Stimulated activated CD4-positive, alpha-beta T cell treated with anti-CD3 and anti-CD28 coated beads, Interleukin-1b, Interleukin-23, amount 100 ng/mL, for 1 hour (primary cell): ENCODE results near the gene APOB.

ENCODE experiments used
- DNase-seq, 2 donors: peaks; one replicate each; pipeline ENCODE4 v3.0.0-alpha.2; 2020; ENCODE audit warnings: low read depth in 2 of 2

Gene APOB

DNA sequence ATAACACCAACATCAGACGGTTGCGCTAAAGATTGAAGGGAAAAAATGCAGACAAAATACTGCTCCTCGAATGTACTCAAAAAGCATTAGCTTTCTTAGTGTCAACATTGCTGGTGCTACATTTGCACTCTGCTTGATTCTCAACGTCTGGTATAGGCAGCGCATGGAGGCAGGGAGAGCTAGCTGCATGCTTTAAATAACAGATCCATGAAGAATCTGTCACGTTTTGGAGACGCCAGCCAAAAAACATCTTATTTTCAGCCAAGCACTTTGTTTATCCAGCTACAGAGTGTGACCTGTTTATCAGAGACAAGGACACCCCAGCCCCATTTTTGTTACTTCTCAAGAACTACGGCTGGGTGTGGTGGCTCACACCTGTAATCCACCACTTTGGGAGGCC is 59.5 kb downstream of the APOB start:
- DNase-seq, result no peak

DNA sequence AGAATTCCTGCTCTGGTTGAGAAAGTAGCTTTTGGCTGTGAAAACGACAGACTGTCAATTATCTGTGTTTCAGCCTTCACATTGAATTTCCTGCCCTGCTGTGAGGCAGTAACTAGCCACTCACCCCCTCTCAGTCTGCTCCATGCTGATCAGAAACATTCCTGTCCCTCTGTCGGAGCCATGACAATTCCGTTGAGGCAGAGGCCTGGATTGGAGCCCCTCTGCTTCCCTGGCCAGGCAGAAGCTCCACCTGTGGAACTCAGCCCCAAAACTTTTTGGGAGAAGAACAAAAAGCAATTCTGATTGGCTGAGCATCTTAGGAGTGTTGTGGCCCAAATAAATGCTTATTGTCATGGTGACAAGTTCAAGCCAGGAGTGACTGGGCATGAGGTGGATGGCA is 60.0 kb downstream of the APOB start:
- no peak for DNase-seq

DNA sequence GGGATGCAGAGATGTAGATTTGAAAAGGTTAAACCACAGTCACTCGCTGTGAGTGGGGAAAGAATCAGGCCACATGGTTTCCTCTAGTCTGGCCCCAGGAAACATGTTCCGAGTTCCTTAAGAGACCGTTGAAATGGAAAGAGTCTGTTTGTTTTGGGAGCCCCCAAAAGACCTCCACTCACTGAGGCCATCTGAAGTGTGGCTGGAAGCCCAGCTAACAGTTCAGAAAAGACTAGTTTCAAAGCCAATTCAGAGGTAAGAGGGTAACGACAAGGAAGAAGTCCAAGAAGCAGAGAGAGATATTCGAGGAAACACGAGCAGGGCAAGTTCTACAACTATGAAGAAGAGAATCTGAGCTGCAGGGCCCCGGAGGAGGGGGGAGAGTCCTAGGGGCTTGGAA is 61.0 kb downstream of the APOB start:
- no peak for DNase-seq

DNA sequence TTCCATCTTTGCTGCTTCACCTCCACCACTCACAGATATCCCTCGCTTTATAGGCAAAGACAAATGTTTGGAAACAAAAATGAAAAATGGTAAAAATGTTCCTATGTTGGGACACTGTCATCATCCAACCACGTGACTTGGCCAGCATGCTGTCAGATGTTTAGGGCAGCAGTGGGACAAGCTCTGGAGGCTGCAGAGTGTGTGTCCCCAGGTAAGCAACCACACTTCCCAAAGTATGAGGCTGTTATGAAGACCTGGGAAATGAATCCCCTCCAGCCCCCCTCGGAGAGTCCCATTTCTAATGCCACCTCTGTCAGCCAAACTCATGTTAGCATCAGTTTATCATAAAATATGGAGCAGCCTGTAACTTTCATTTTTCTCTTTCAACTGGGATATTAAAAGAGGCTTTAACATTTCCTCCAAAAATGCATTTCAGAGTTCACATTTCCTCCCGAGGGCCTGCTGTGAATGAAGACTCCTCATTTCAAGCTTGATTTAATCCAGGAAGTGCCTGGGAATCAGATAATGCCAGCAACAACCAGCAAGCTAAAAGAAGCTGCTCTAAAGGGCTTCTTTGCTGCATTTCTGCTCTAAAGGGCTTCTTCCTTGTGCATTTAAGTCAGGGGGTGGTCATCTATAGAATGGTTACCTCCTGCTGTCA is 66.2 kb downstream of the APOB start:
- no peak for DNase-seq

DNA sequence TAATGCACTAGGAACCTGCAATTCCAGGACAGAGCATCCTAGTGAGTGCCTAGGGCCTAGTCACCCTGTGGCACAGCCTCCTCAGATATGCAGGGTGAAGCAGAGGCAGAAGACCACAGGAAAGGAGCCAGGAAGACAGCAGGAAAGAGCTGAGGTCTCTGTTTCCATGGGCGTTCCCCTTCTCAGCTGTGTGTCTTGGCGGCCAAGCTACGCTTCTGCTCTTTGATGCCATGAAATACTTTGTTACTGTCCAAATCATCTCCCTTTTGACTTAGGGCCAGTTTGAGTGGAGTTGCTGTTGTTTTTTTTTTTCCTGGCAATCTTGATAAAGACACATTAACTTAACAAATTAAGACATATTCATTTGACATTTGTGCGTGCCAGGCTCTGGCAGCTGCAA is 67.3 kb downstream of the APOB start:
- DNase-seq, result no peak

DNA sequence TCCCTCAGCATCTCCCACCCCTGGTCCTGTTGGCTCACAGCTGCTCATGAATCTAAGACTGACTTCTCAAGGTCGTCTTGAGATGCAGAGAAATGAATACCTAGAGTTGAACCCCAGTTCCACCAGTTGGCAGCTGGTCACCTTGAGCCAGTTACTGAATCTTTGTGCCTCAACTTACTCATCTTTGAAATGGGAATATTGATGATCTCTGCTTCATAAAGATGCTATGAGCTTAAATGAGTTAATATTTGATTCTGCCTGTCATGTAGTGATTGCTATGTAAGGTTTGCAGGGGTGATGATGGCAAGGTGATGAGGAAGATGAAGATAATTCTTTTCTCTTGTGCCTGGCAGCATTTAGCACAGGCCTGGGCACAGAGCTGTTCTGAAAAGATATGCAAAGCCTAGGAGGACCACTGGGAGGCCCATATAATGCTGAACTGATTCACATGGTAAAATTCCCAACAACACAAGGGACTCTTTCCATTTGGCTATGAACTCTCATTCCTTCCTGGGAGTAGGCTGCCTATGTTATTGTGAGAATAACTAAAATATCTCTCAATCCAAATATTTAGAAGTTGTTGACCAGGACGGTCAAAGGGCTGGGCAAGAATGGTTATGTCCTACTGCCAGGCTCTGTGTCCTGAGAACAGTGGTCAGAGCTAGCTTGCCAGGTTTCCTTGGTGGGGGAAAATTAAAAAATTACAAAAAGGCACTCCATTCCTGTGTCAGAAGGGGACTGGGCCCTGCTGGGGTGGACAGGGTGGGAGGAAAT is 70.9 kb downstream of the APOB start:
- DNase-seq, result no peak

DNA sequence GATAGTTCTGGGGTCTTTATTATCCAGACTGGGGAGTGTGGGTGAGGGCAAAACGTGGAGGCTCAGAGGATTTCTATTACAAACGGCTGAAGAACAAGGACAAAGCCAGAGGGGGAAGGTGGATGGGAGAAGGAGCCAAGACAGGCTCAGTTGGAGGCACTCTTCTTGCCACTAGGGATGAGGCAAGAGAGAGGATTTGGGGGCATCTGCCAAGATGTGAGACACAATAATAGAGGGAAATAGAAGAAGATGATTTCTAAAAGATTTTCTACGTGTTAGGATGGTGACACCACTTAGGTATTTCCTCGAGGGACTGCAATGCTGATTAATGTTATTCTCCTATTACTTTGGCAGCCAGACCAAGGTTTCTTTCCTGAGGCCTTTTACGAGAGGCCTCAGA is 71.8 kb downstream of the APOB start:
- no peak for DNase-seq

DNA sequence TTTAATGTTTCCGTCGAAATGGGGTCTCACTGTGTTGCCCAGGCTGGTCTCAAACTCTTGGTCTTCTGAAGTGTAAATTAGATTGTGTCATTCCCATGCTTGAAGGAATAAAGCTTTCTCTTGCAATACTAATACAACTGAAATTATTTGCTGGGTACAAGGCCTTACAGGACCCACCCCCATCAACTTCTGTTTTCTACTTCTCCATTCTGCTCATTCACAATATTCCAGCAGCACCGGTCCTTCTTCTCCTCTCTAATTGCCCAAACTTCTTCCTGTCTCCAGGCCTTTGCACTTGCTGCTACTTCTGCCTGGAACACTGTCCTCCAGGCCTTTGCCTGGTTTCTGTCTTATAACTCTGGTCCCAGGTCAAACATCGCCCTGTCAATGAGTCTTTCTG is 73.8 kb downstream of the APOB start:
- DNase-seq, result no peak

DNA sequence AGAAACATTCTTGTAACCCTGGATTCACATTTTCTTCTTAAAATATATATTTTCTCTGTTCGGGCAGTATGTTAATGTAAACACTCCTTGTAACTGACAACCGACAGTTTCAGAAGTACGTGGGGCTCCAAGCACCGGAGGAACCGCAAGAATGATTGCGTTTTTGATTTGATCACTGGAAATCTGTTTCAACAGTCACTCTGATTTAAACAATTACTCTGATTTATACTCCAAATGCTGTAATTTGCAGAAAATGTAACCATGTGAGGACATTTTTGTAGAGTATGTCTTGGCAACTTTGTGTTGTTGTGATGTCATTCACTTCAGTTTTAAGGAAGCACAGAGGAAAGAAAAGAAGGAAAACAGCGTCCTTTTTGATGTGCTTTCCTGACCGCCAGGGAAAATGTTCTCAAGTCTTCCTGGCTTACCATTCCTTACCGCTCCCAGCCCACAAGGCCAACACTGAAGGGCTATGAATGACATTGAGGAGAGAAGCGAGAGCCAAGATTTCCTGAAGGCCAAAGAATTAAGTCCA is 77.7 kb downstream of the APOB start:
- no peak for DNase-seq

DNA sequence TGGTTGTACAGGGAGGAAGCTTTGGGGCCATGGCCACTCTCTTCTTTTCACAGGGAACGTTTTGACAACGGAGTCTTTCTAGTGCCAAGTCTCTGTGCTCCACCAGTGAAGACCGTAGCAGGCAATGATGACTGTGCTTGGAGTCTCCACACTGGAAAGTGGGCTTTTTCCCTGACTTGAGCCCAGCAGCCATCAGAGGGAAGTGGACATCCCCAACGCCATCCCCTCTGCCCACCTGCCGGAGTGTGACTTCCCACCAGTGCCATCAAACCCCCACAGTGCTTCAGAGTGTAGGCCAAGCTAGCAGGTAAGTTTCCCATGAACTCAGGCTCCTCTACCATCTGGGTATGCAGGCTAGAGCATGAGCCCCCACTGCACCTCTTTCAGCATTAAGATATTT is 78.7 kb downstream of the APOB start:
- DNase-seq, result no peak

DNA sequence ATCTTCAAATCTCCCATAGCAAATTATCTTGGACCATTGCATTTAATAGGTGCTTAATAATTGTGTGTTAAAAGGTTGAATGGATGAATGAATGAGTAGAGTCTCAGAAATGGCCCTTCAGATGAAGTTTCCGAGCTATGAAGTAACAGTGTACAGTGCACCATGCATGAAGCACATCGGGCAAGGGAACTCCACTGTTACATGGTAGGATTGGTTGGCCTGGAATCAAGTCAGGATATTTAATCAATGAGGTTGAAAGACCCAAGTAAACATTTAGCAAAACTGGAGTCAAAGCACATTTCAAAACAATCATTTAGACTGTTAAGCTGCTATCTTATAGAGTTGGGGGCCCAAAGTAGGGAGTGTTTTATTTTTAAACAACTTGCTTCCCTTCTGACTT is 80.0 kb downstream of the APOB start:
- no peak for DNase-seq

DNA sequence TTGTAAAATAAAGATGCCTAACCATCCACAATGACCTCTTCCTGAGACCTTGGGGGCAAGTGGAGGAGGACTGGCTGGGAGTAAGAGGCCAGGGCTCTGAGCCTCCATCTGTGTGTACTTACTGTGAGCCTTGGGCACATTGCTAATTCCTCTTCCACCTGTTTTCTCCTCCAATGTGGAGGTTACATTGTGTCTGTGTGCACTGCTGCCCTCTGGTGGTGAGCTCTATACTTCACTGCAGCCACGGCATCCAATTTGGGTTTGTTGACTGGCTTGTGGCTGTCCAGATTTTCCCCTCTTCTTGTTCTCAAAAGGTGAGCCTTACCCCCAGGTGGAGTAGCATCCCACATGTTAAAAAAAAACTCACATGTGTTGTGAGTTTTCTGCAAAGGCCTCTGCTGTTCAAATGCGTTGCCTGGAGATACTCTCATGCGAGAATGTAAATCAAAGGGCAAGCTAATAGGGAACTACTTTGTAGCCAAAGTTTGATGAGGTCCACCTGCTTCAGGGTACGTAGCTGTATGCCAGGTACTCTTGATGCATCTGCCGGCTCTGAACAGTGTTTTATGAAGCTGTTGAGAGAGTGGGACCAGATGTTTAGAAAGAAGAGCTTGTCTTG is 80.8 kb downstream of the APOB start:
- DNase-seq, result peak; percentile 12 to 60

DNA sequence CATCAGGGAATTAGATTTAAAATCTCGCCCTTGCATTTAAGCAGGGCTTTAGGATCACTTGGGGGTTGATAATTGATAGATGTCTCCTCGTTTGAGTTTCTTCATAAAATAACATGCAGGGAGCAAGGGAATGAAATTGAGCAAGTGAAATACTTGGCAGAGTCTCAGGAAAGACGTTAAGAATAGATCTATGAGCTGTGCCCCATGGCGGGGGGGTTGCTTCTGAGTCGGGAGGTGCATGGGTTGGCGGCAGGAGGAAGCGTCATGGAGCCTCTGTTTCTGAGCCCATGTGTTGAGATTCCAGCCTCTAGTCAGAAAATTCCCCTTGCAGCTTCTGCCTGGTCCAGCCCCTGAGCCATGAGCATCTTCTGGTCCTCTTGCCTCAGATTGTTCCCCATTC is 82.0 kb downstream of the APOB start:
- no peak for DNase-seq

DNA sequence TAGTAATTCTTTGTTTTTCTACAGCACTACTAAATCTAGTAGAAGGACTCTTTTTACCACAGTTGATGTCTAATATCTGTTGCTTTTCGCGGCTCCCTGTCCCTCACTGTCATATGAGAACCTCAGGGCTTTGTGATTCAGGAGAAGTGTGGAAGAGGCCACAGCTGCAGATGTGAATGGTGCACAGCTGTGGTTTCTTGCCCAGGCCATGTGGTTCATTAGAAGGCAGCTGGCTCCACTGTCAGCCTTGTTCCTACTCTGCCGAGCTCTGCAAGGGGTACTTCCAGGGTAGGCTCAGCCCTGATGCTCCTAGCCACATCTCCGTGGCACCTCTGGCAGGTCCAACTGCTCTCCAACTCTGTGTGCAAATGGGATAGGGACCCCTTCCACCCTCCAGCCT is 83.9 kb downstream of the APOB start:
- no peak for DNase-seq

DNA sequence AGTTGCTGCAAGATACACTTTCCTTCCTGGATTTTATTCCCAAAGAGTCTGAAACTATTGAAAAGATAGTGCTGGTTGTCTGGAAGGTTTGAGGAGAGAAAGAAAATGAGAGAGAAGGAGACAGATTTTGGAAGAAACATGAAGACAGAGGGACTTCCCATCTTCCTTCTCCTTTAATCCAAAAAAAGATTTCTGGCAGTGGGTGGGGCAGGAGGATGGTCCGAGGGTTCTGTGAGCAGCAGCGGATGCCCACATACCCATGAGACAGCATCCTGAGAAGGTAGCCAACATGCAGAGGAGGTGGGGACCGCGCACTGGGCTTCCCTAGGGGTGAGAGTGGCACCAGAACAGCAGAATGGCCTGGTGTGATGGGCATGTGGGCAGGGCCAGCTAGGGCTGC is 84.6 kb downstream of the APOB start:
- DNase-seq, result no peak

DNA sequence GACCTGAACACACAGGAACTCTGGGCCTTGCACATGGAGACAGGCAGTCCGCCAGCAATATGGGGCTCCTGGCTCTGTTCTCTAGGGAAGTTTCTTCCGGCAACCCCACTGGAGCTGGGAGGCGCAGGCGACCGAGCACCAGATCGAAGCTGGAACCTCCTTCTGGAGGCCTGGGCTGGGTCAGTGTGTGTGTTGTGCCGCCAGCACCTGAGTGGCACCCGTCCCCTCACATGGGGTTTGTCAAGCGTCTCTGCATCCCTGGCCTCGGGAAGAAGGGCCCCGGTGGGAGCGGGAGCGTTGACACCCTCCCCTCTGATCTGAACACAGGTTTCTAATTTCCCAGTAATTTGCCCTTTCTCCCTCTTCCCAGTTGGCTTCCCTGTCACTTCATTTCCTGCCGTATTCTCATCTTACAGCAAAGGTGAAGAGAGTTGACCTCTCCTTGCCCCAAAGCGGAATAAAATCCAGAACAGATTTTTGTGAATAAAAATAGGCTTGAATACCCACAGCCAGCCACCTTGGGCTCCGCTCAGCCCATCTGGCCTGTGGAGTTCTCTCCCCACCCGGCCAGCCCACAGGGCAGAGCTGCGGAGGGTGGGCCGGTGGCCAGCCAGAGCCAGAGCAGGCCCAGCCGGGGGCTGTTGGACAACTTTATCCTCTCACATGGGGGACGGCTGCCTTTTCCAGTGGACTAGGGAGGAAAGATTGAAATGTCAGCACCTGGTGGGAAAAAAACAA is 85.9 kb downstream of the APOB start:
- DNase-seq, result no peak

DNA sequence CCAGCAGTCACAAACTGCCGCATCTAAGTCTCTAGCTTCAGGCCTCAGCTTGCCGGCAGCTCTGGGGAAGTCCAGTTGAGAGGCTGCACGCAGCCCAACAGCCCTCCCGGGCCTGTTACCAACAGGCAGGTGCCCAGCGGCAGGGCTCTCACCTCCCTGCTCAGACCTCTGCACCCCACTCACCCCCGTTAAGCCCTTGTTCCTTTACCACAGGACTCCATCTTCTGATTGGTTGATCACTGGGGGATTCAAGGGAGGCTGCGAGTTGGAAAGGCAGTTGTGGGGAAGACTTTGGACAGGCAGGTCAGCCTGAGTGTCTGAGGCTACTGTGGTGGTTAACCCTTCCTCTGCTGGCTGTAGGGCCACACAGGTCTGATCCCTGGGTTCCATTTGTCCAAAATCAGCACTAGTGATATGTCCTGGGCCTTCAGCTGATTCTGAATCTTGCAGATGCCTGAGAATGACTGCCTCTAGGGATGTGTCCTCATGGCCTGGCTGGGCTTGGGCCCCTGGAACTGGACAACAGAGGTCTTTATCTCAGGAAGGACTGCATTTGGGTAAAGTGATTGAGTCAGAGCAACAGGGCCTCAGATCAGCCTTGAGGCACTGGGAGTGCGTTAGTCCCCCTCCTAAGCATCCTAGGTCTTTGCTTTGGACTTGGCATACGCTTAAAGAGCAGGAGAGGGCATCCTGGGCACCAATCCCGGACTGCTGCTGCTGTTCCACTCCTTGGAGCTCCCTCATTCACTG is 88.4 kb downstream of the APOB start:
- DNase-seq, result no peak

DNA sequence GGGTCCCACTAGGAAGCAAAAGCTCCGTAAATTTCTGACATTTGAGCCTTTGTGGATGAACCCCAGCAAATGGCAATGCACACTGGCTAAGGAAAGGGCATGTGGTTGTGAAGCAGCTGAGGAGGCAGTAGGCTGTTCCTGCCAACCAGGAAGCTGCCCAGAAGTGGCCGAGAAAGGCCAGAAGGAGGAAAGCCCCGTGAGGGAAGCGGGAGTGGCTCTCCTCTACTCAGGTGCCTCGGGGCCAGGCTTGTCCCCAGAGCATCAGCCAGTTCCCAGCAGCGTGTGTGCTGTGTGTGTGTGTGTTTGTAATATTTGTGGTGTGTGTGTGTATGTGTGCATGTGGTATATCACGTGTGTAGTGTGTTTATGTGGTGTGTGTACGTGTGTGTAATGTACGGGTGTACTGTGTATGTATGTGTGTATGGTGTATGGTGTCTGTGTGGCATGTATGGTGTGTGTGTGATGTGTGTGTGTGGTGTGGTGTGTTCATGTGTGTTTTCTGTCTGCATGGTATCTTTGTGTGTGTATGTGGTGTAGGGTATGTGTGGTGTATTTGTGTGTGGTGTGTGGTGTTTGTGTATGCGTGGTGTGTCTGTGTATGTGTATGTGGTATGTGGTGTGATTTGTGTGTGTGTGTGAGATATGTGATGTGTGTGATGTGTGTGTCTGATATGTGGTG is 90.6 kb downstream of the APOB start:
- no peak for DNase-seq
